Activated CD4-positive, alpha-beta T cell treated with anti-CD3 and anti-CD28 coated beads, Interleukin-2, Interleukin-6, amounts not matched to agents 100 ng/mL and 50 ng/mL, durations not matched to agents 16 hours and 8 hours (primary cell): ENCODE data around the gene IFT74.

Experiments
- DNase-seq: peaks from one replicate; pipeline ENCODE4 v3.0.0-alpha.2; 2020

Gene IFT74

DNA sequence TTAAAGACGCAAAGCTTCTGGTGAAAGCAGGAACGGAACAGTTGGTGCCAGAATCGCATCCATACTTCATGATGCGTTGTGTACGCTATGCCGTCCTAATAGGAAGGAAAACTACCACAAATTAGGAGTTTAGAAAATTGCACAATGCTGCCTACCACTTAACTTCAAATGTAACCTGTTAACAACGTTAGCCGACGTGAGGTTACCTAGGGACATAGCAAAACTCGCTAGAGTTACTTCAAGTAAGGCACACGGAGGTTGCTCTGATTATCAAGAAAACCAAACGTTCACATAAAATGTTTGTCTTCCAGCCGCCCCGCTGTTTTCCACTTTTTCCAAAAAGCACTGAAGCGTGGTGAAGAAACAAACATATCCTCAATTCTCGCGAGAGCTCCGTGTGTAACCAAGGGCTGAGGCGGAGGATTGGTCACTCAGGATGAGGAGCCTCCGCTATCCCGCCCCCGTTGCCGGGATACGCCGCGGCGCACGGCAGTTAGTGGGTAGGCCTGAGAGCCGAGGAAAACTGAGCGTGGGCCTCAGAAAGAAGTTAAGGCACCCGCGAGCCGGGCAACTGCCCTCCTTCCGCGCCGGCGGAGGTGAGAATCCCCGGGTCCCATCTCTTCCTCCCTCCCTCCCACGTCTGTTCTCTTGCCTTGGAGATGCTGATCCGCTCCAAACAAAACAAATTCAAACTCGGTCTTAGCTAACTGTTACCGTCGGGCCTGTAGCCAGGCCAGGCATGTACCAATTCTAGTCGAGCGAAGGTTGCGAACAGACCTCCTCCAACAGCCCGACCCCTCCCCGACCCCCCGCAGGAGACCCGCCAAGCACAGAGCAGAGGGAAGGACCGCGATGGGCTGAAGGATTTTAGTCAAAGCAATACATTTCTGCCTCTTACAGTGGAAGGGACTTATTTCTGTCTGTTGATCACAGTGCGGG, at the start of gene IFT74:
IFT74 (plus strand) TSS at position 492 of the 939 bp plus-strand sequence. CDS start 5,556 bp downstream, outside the sequence.
- DNase-seq, result peak; percentile 96

DNA sequence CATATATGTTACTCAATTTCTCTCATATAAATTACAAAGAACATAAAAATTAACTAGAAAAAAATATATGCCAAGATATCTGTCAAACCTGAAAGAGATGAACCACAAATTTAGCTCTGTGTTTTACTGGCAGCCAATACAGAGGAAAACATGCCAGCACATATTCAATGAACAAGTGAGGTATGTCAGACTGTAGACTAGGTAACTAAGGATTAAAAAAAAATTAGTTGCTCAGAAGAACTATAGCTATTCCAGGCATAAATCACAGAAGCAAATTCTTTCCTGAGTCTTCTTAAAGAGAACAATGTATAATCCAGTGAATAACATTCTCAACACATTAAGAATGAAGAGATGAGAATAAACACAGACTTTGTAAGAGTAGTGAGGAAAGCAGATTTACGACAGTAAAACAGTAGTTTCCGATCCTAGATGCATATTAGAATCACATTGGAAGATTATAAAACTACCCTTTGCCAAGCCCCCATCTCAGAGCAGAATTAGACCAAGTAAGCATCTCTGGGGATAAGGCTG, 43.0 kb upstream of the IFT74 start:
- no peak for DNase-seq

- no peak for DNase-seq
Measured at GRCh38 chr9:26919698-26920097, 36.5 kb upstream of the IFT74 start.

DNA sequence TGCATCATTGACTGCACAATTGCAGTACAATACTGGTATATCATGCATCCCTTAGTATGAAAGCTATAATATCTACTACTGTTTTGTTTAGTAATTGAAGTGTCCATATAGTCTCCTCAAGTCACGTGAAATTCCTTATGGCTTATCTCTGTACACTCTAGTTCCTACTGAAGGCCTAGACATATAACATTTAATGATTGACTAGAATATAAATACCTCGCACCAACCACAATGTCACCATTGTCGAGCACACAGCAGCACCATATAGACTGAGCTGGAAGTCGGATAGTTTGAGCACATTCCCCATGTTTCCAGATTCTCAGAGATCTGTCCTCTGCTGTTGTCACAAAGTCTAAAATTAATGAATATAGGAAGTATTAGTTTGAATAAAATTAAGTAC, 30.6 kb upstream of the IFT74 start:
- DNase-seq, result no peak

DNA sequence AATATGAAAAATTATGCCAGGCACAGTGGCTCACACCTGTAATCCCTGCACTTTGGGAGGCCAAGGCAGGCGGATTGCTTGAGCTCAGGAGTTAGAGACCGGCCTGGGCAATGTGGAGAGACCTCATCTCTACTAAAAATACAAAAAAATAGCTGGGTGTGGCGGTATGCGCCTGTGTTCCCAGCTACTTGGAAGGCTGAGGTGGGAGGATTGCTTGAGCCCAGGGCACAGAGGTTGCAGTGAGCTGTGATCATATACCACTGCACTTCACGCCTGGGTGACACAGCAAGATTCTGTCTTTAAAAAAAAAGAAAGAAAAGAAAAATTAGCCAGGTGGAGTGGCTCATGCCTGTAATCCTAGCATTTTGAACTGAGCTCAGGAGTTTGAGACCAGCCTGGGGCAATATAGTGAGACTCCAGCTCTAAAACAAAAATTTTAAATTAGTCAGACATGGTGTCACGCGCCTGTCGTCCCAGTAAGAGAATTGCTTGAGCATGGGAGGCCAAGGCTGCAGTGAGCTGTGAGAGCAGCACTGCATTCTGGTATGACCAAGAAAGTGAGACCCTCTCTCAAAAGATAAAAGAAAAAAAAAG, 27.2 kb upstream of the IFT74 start:
- no peak for DNase-seq

GRCh38 chr9:26935847-26936246, 20.4 kb upstream of the IFT74 start:
- no peak for DNase-seq

- no peak for DNase-seq
Measured at GRCh38 chr9:26937816-26938371, 18.3 kb upstream of the IFT74 start.

DNA sequence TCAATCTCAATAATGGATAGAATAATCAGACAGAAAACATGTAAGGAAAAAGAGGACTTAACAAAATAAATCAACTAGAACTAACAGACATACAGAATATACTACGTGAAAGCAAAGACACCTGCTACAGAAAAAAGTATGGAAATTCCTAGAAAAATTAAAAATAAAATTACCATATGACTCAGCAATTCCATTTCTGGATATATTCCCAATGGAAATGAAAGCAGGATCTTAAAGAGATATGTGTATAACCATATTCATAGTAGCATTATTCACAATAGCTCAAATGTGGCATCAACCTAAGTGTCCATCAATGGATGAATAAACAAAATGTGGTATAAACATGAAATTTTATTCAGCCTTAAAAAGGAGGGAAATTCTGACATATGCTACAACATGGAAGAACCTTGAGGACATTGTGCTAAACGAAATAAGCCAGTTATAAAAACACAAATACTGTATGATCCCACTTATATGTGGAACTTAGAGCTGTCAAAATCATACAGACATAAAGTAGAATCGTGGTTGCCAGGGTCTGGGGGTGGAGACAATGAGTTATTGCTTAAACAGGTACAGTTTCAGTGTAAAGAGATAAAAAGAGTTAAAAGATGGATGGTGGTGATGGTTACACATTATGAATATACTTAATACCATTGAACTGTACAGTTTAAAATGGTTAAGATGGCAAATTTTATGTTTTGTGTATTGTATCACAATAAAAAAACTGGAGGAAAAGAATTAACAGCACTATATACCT, 16.1 kb upstream of the IFT74 start:
- DNase-seq, result no peak

DNA sequence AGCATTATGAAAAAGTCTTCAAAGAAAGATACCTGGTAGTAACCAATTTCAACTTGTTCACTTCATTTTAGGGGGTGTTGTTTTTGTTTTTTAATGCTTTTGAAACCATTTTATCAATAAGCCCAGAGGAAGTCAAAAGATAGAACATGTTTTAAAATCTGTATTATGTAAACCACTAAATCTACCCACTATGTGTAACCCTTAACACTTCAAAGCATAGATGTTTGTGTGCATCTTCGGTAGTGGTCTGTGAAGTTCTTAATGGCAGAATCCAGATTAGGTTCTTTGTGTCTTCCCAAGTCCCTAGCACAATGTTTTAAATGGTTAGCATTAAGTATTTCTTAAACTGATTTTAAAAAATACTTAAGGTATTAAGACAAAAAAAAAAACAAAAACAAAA, 15.4 kb upstream of the IFT74 start:
- DNase-seq, result no peak

DNA sequence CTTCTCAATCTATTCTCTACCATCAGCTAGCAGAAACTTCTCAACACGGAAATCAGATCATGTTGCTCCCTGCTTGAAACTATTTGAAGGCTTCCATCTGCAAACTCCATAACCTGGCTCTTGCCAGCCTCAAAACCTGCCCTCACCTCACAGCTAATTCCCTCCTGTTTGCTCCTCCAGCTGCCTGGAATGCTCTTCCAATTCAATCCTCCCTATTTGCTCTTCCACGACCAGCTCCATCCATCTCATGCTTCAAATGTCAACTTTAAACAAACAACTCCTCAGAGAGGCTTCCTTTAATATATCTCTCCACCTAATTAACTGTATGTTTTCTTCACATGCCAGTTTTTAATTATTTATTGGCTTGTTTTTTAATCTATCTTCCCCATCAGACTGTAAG, 10.6 kb upstream of the IFT74 start:
- no peak for DNase-seq

DNA sequence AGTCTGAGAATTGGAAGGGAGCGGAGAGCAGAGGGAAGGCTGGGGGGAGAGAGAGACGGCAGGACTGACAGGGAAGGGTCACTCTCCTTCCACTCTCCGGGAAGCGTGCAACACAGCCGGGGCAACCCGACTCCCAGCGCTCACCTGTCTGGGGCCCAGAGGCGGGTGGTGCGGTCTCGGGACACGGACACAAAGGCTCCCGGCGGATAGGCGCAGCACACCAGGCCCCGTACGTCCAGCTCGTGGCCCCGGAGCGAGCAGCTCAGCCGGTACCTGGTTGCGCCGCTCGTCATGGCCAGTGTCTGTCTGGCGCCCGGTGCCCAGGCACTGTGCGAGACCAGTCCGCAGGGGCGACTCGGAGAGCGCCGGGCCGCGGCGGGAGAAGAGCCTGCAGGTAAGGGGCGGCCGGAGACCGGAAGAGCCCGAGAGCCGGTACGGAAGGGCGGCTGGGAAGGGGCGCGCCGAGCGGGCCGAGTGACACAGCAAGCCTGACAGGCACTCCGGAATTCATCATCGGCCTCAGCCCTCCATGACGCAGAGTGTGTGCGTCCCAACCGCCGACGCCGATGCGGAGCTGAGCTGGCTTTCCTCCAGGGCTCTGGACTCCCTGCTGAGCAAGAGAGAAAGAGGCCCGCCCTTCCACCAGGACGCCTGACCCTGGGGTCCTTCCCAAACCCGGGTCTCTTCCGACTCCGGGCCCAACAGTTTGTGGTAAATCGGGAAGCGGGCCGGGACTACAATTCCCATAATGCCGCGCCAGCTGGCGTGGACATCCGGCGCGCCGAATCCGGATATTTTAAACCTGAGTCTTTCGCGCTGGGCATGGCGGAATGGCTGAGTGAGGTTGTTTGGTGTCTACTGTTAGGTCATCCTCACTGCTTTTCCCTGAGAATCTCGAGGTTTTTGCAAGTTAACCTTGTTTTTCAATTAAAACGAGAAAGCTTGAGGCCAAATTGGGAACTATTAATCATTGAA, 9.2 kb upstream of the IFT74 start, which contains the start of gene PLAA:
PLAA (minus strand) TSS at position 490 of the 975 bp plus-strand sequence; CDS start at position 293, 197 bp downstream.
- peak; percentile 92 for DNase-seq

- peak; percentile 27 for DNase-seq
Measured at GRCh38 chr9:26947736-26948135, 8.5 kb upstream of the IFT74 start.

- peak; percentile 19 for DNase-seq
Measured at GRCh38 chr9:26949637-26950069, 6.6 kb upstream of the IFT74 start.

GRCh38 chr9:26950521-26950920, 5.7 kb upstream of the IFT74 start:
- no peak for DNase-seq

DNA sequence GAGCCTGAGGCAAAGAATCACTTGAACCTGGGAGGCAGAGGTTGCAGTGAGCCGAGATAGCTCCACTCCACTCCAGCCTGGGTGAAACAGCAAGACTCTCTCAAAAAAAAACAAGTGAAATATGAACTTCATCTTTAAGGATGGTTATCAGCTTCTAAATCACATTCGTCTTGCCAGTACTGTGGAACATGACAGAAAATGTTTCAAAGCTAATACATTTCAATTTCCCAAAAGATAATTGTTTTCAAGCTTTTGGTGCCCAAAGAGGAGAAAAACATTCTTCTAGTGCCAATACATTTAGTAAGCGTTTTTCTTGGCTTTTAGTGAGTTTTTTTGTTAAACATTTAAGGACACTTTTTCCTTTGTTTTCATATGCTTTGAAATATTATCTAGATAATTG, 4.4 kb upstream of the IFT74 start:
- DNase-seq, result no peak

DNA sequence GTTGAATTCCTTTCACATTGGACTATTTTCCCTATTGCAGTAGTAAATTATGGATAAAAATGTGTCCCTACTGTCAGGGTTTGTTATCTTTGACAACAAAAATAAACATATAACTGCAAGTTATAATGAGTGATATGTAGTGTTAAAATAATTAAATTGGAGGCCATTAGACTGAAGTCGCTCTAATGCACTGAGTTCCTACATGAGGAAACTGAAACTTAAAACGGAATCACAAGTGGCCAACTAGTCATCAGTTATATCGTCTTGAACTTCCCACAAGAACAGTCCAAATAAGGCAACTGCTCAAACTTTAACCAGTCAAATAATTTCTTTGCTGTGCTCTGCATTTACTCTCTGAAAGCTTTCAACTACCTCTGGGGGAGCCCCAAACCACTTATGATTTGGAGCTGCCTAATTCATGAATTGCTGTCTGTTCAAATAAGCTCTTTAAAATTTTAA, 2.1 kb upstream of the IFT74 start:
- peak; percentile 54 for DNase-seq

- peak; percentile 19 for DNase-seq
Measured at GRCh38 chr9:26955222-26955903, 849 bp upstream of the IFT74 start.

- no peak for DNase-seq
Measured at GRCh38 chr9:26956860-26957233, 635 bp downstream of the IFT74 start.

- DNase-seq, result no peak
Measured at GRCh38 chr9:26971721-26972120, 15.5 kb downstream of the IFT74 start.

DNA sequence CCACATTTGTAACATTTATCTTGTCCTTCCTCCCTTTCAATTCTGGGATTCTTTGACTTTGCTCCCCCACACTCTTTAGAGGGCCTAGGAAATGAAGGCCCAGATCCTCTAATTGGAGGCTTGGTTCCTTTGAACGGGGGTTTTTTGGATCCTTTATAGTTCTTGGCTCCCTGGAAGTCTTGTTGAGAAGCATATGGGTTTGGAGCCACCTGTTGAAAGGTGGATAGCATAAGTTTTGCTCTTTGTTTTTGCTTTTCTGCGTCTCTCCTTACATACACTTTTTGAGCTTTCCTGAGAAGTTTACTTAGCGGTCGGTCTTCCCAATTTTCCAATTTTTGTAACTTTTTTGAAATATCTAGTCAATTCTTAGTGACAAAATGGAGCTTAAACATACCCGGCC, 17.8 kb downstream of the IFT74 start:
- DNase-seq, result no peak

- DNase-seq, result no peak
Measured at GRCh38 chr9:26974927-26975326, 18.7 kb downstream of the IFT74 start.
